K562 (cell line): ENCODE measurements around the gene MORC4. TPM values are rescaled to one million over a fixed set of nuclear protein-coding genes. Genes with fewer than 3 reads are reported as not detected.
"Not testable (repeated sequence)": the region's sequence is repeated elsewhere in the genome, so short reads cannot be mapped to it uniquely, and the experiment has no call there.

Experiments used
- ATAC-seq: fragments of 200-7000 bp; cut with Tn5 transposase; 3 replicates; pipeline ENCODE4 v1.9.1; 2020; ENCODE audit warnings: moderate library complexity
- BruUV-seq: library from RNA; stranded (reverse); fragments of 400-500 nt; replicated peaks from 2 replicates; lab custom pipeline; 2021; lab: Mats Ljungman, UMichigan
- CTCF ChIA-PET: fragments of 300-600 bp; formaldehyde crosslinking; extraction: SDS; loops from one replicate; lab custom pipeline; 2021; ENCODE audit warnings: low intra/inter-chr PET ratio; lab: Yijun Ruan, JAX
- POLR2A ChIA-PET: fragments of 300-600, 350-650 bp; sonication (Branson Sonifier 250); formaldehyde crosslinking; extraction: SDS; loops from one replicate; lab custom pipeline; 2021; ENCODE audit warnings: antibody characterized with exemption, inconsistent platforms; lab: Yijun Ruan, JAX
- DNase-seq, 4 experiments: peaks; one replicate each; pipeline versions ENCODE4 v3.0.0 to v3.0.0-alpha.2; 2011 to 2018; ENCODE audit warnings: low spot score in 3 of 4, mixed read lengths in 3 of 4; ENCODE audit errors: extremely low read depth in 1 of 4
- FAIRE-seq: peaks from 2 replicates; lab custom pipeline; 2011; peaks lifted over from hg19 to GRCh38; lab: Jason Lieb, UNC
- H2AFZ ChIP-seq: 2 replicates; pipeline ENCODE4 v1.6.0; 2011; ENCODE audit warnings: low read depth, low read length, control low read depth, inconsistent platforms
- H3K27ac ChIP-seq: fragments of 200-600 bp; 3 replicates; pipeline ENCODE4 v1.8.0; 2011; ENCODE audit warnings: low read depth, mild to moderate bottlenecking, control low read depth, inconsistent platforms, low read length, moderate library complexity, mixed read lengths; ENCODE audit errors: extremely low read depth
- H3K27me3 ChIP-seq, 2 experiments: fragments of 300-600 bp in 1 of 2; 2 replicates in 1 of 2; 3 replicates in 1 of 2; pipeline versions ENCODE4 v1.6.0 to v1.8.0; 2011; ENCODE audit warnings: inconsistent platforms in 2 of 2, low read length in 2 of 2, mild to moderate bottlenecking in 1 of 2, mixed read lengths in 1 of 2, moderate library complexity in 1 of 2; ENCODE audit not compliant: control insufficient read depth in 2 of 2, insufficient read depth in 2 of 2
- H3K36me3 ChIP-seq: fragments of 300-600 bp; 3 replicates; pipeline ENCODE4 v1.8.0; 2011; ENCODE audit warnings: mild to moderate bottlenecking, low read length, inconsistent platforms; ENCODE audit not compliant: control insufficient read depth, insufficient read depth
- H3K4me1 ChIP-seq, 2 experiments: fragments of 200-600 bp in 1 of 2; replicated peaks in 1 of 2; 2 replicates in 1 of 2; 3 replicates in 1 of 2; pipeline versions ENCODE4 v1.5.1 to v1.8.0; 2011; ENCODE audit warnings: inconsistent platforms in 2 of 2, low read length in 2 of 2, mild to moderate bottlenecking in 1 of 2, mixed read lengths in 1 of 2, moderate library complexity in 1 of 2; ENCODE audit not compliant: control insufficient read depth in 2 of 2, insufficient read depth in 2 of 2
- H3K4me2 ChIP-seq: 2 replicates; pipeline ENCODE4 v1.6.1; 2011; ENCODE audit warnings: low read length, control low read depth, inconsistent platforms, mixed read lengths; ENCODE audit not compliant: insufficient read depth
- H3K4me3 ChIP-seq: fragments of 200-600 bp; sonication (generic), shearing (Covaris generic); 2 replicates; pipeline ENCODE4 v1.5.1; 2016; ENCODE audit warnings: control low read depth, inconsistent platforms
- H3K79me2 ChIP-seq: fragments of 200-600 bp; 3 replicates; pipeline ENCODE4 v1.8.0; 2011; ENCODE audit warnings: low read length, inconsistent platforms; ENCODE audit not compliant: control insufficient read depth, insufficient read depth
- H3K9ac ChIP-seq, 2 experiments: 2 replicates each; pipeline versions ENCODE4 v1.6.0 to v1.6.1; 2011; ENCODE audit warnings: low read depth in 2 of 2, low read length in 2 of 2, control low read depth in 1 of 2, inconsistent platforms in 1 of 2, mild to moderate bottlenecking in 1 of 2, mixed read lengths in 1 of 2; ENCODE audit not compliant: insufficient read depth in 1 of 2
- H3K9me1 ChIP-seq: one replicate; pipeline ENCODE4 v1.6.0; 2011; ENCODE audit warnings: inconsistent platforms, mild to moderate bottlenecking, low read length, moderate library complexity; ENCODE audit not compliant: control insufficient read depth, insufficient read depth
- H3K9me3 ChIP-seq: replicated peaks from 2 replicates; pipeline ENCODE4 v1.5.1; 2011; ENCODE audit warnings: low read depth, low read length, inconsistent platforms; ENCODE audit not compliant: control insufficient read depth, insufficient read depth
- H4K20me1 ChIP-seq: replicated peaks from 2 replicates; pipeline ENCODE4 v1.6.1; 2011; ENCODE audit warnings: low read length, inconsistent platforms, mixed read lengths; ENCODE audit not compliant: control insufficient read depth, insufficient read depth
- MTF1 ChIP-seq: fragments of 250-450 bp; sonication (Bioruptor Pico); IDR thresholded peaks from 2 replicates; pipeline ENCODE4 v1.9.0; 2021; ENCODE audit warnings: moderate library complexity, mild to moderate bottlenecking, inconsistent platforms, borderline replicate concordance
- ZNF668 ChIP-seq: fragments of 250-450 bp; sonication (Bioruptor Pico); IDR thresholded peaks from 2 replicates; pipeline ENCODE4 v1.8.0; 2022; ENCODE audit warnings: mild to moderate bottlenecking, inconsistent platforms
- WGBS: fragments of 100-300 bp; shearing (Covaris generic); methylation state at CpG from one replicate; pipeline ENCODE4 v1.1.6; 2016; ENCODE audit warnings: low coverage, mixed read lengths; ENCODE audit not compliant: insufficient coverage; ENCODE audit errors: missing lambda C conversion rate; 5-methylcytosine and 5-hydroxymethylcytosine counted together
- in situ Hi-C: fragments of 300-500 bp; cut with MboI; formaldehyde crosslinking; loops from 4 replicates; pipeline ENCODE4 v1.15.0; 2018; ENCODE audit warnings: inconsistent platforms, mixed read lengths
- intact Hi-C: fragments of 100-400 bp; cut with micrococcal nuclease; formaldehyde crosslinking; loops from 2 replicates; pipeline ENCODE4 v1.14.2; 2022
- polyA plus RNA-seq, 8 experiments: library from polyadenylated mRNA; depleted of rRNA in 4 of 8; stranded (reverse) in 5 of 8; unstranded in 3 of 8; fragments of >200 nt; fragmentation: Nextera tagmentation in 2 of 8; fragmentation: Illumina TruSeq in 1 of 8; extraction: Ambion mirVana in 2 of 8; extraction: Trizol in 1 of 8; gene quantifications; 2 replicates each; pipeline versions ENCODE4 v1.2.1 to v1.2.3, GENCODE V29; 2011 to 2014; ENCODE audit warnings: inconsistent platforms in 1 of 8, missing spikeins in 1 of 8
- total RNA-seq, 7 experiments: library from RNA; depleted of rRNA in 6 of 7; stranded (reverse); fragments of >200 nt in 6 of 7; fragmentation: Illumina TruSeq in 2 of 7; extraction: Trizol in 2 of 7; gene quantifications; 2 replicates each; pipeline versions ENCODE4 v1.2.1 to v1.2.3, GENCODE V29; 2011 to 2021; ENCODE audit warnings: low replicate concordance in 1 of 7
- TF ChIP-seq, protein P1 (sequence below): sonication (generic); formaldehyde crosslinking; IDR thresholded peaks from 2 replicates; pipeline ENCODE4 v1.8.1; 2023; ENCODE audit warnings: mild to moderate bottlenecking, missing genetic modification reagents
- TF ChIP-seq, protein P2 (sequence below), 3 experiments: fragments of 200-800 bp in 1 of 3; sonication (Bioruptor generic) in 1 of 3; sonication (generic) in 1 of 3; formaldehyde crosslinking in 1 of 3; IDR thresholded peaks; 2 replicates each; pipeline versions ENCODE4 v1.6.1 to v1.8.0; 2016 to 2022; ENCODE audit warnings: mild to moderate bottlenecking in 2 of 3, missing compliant biosample characterization in 2 of 3, missing genetic modification characterization in 2 of 3, missing genetic modification reagents in 1 of 3

MORC4 gene
- total and polyA plus RNA-seq, 9 of the 15 experiments (the other 6 are each of a cell fraction or from before 2014, with no cell fraction given) = 0.04 to 0.53 (median 0.18) TPM

DNA sequence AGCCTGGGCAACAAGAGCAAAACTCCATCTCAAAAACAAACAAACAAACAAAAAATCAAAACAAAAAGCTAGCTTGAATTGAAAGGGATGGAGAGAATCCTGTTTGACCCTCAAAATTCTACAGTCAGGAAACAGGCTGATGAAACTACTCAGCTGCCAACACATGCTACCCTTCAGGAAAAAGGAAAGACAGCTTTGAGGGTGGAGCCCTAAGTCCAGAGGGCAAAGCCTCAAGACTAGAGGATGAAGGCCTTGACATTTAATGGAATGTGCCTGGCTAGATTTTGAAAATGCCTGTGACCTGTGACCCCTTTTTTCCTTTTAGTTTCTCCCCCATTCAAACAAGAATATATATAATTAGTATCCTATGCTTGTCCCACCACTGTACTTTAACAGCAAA is 27.1 kb downstream of the MORC4 start (continued):
- TF ChIP-seq, protein P1, sequence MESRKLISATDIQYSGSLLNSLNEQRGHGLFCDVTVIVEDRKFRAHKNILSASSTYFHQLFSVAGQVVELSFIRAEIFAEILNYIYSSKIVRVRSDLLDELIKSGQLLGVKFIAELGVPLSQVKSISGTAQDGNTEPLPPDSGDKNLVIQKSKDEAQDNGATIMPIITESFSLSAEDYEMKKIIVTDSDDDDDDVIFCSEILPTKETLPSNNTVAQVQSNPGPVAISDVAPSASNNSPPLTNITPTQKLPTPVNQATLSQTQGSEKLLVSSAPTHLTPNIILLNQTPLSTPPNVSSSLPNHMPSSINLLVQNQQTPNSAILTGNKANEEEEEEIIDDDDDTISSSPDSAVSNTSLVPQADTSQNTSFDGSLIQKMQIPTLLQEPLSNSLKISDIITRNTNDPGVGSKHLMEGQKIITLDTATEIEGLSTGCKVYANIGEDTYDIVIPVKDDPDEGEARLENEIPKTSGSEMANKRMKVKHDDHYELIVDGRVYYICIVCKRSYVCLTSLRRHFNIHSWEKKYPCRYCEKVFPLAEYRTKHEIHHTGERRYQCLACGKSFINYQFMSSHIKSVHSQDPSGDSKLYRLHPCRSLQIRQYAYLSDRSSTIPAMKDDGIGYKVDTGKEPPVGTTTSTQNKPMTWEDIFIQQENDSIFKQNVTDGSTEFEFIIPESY (CRISPR knock-in tag) = no peak
- no peak for TF ChIP-seq MTF1 (CRISPR knock-in tag)
- TF ChIP-seq, protein P2, sequence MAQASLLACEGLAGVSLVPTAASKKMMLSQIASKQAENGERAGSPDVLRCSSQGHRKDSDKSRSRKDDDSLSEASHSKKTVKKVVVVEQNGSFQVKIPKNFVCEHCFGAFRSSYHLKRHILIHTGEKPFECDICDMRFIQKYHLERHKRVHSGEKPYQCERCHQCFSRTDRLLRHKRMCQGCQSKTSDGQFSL (CRISPR knock-in tag; IDR thresholded peaks at IDR 0.05) = no peak
- TF ChIP-seq, protein P2 (tag; IDR thresholded peaks at IDR 0.05) = no peak
- TF ChIP-seq ZNF668 (CRISPR knock-in tag) = no peak

DNA sequence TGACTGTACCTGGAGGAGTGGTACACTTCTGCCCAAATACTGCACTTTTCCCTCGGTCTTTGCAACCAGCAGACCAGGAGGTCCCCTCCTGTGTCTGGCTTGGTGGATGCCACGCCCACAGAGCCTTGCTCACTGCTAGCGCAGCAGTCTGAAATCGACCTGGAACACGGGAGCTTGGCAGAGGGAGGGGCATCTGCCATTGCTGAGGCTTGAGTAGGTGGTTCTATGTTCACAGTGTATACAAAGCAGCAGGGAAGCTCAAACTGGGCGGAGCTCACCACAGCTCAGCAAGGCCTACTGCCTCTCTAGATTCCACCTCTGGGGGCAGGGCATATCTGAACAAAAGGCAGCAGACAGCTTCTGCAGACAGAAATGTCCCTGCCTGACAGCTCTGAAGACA is 33.5 kb downstream of the MORC4 start:
- DNase-seq = peak in 1 of 4 experiments; percentile 4
- FAIRE-seq, H3K79me2 ChIP-seq, H3K27me3 ChIP-seq, H3K36me3 ChIP-seq, H3K27ac ChIP-seq, POLR2A ChIA-PET, H3K9me3 ChIP-seq, H3K4me3 ChIP-seq, intact Hi-C loops, H3K9ac ChIP-seq, H2AFZ ChIP-seq, H3K9me1 ChIP-seq, in situ Hi-C loops, BruUV-seq, H4K20me1 ChIP-seq, ATAC-seq, H3K4me1 ChIP-seq, CTCF ChIA-PET: not testable (repeated sequence)
- H3K4me2 ChIP-seq = 0 out of 2 replicates have a peak overlapping the region, but pooled peaks have one; percentile 5
- 5% methylated on average over 6 of the region's 6 CpGs for WGBS
